ENCODE measurements around the gene RANBP3L.
"Not testable (repeated sequence)": the region's sequence is repeated elsewhere in the genome, so short reads cannot be mapped to it uniquely, and the experiment has no call there.

The RANBP3L gene

DNA sequence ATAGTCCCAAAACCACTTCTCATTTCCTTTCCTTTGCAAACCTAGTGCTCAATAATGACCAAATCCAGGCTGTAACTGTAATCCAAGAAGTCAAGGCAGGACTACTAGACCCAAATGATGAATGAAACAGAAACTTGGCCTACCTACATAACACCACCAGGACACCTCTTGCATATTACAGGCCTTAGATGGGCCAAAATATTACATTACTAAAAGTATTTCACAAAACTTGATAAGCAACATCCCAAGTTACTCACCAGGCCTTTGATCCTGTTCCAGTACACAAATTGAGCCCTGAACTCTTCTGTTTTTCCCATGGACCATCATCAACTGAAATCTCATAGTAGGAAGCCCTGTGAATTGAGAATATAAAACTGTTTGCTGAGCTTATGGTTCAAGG lies 94.8 kb downstream of the RANBP3L start:
- no peak for DNase-seq (ENCODE audit: low read depth)

DNA sequence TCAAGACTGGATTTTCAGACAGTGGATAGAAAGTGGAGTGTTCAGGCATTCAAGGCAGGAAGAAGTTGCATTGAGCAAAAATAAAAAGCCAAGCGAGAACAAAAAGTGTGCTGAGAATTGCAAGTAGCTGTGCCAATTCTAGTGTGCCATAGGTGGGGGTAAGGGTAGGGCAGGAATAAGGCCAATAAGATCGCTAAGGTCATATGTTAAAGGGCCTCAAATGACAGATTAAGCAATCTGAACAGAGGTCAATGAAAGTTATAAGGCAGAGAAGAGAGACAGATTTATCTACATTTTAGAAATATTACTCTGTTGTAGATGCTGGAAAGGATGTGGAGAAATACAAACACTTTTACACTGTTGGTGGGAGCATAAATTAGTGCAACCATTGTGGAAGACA lies 96.4 kb downstream of the RANBP3L start:
- DNase-seq (ENCODE audit: low read depth) = no peak

DNA sequence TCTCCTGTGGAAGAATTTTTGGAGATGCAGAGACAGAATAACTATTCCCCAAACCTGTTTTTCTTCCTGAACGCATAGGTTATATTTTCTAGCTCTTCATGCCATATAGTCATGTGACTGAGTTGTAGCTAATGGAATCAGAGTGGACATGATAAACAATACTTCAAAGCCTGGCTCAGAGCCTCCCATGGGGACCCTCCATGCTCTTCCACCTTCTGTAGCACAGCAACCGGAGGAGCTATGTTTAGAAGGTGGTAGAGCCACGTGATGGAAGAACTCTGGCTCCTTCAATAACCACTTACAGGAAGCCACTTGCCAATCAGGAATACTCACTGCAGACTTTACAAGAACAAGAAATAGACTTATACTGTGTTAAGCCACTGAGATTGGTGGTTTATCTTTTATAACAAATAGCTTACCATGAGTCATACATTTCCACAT lies 99.2 kb downstream of the RANBP3L start:
- peak; percentile 7 for DNase-seq (ENCODE audit: low read depth)

DNA sequence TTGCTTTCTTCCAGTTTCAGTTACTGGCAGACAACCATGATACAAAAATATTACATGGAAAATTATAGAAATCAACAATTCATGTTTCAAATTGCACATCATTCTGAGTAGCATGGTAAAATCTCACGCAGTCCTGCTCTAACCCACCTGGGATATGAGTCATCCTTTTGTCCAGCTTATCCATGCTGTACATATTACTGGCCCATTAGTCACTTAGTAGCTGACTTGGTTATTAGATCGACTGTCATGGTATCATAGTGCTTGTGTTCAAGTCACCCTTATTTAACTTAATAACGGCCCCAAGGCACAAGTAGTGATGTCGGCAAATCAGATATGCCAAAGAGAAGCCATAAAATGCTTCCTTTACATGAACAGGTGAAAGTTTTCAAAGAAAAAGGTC lies 101.2 kb downstream of the RANBP3L start:
- peak; percentile 5 for DNase-seq (ENCODE audit: low read depth)

DNA sequence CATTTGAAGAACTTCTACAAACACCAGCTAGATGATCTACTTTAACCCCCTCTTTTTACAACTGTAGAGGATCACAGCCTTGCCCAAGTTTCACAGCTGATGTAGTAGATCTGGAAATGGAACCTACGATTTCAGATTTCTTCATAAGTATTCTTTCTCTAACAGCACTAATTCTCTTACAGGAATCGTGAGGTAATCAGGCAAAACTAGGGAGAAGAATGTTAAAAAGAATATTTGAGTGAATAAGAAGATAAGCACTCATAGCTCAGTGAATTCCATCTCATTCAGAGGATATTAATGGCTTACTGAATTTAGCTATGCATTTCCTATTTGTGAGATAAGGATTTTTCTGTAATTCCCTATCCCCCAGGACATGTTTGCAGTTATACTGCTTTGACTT lies 102.1 kb downstream of the RANBP3L start:
- no peak for DNase-seq (ENCODE audit: low read depth)

DNA sequence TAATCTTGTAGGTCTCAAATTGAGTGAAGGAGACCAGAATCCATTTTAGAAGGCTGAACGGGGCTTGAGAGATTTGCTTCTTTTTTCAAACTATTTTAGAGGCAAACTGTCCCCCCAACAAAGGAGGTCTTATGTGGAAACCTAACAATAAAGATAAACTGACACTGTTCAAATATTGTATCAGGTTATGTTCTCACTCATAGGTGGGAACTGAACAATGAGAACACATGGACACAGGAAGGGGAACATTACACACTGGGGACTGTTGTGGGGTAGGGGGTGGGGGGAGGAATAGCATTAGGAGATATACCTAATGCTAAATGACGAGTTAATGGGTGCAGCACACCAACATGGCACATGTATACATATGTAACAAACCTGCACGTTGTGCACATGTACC lies 102.9 kb downstream of the RANBP3L start:
- DNase-seq (ENCODE audit: low read depth) = not testable (repeated sequence)

Measured in stromal cell of bone marrow (primary cell).